ENCODE measurements around the gene GALNT13. TPM values are rescaled to one million over a fixed set of nuclear protein-coding genes. Genes with fewer than 3 reads are reported as not detected.

The GALNT13 gene
- total and polyA plus RNA-seq, 2 of the 13 experiments (the other 11 are each of a cell fraction or from before 2014, with no cell fraction given): 1.3 to 5.0 TPM

- Histone ChIP-seq H3K36me3 (replicated peaks in 1 of 2; ENCODE audit: control insufficient read depth in 1 of 2, insufficient read depth in 2 of 2, low read length in 2 of 2) (no peaks in the 10 kb centered on the region), H3K79me2 (ENCODE audit: insufficient read depth, low read length) (no peaks in the 10 kb centered on the region), H3K4me1 (ENCODE audit: insufficient read depth, low read length) (no peaks in the 10 kb centered on the region), H3K27ac (ENCODE audit: extremely low read length, insufficient read depth, low read length) (no peak overlapping the region), H4K20me1 (ENCODE audit: insufficient read depth, low read length) (no peaks in the 10 kb centered on the region), H3K4me3 (replicated peaks in 1 of 3; ENCODE audit: insufficient read depth in 1 of 3, low read depth in 2 of 3, low read length in 3 of 3) (no peak overlapping the region), H2AFZ (ENCODE audit: low read length) (no peak overlapping the region), H3K4me2 (ENCODE audit: low read depth, low read length) (no peak overlapping the region), H3K27me3 (ENCODE audit: control insufficient read depth in 1 of 2, insufficient read depth in 2 of 2, low read length in 2 of 2) (no peaks in the 10 kb centered on the region), H3K9ac (ENCODE audit: insufficient read depth, low read depth, low read length) (no peak overlapping the region), H3K9me3 (ENCODE audit: low read length) (peaks cover 17% of the 10 kb centered on the region)
- TF ChIP-seq ZNF136 (CRISPR knock-in tag; IDR thresholded peaks at IDR 0.05; ENCODE audit: low read depth): no peak
- no peak for TF ChIP-seq ZNF12 (CRISPR knock-in tag; IDR thresholded peaks at IDR 0.05)
- no peak for TF ChIP-seq MEIS2 (CRISPR knock-in tag; IDR thresholded peaks at IDR 0.05)
- no peak for TF ChIP-seq ZNF589 (CRISPR knock-in tag; conservative IDR thresholded peaks at IDR 0.05)
- no peak for TF ChIP-seq DBP (CRISPR knock-in tag; IDR thresholded peaks at IDR 0.05; ENCODE audit: not compliant biosample characterization)
- TF ChIP-seq FOSL2 (CRISPR knock-in tag; IDR thresholded peaks at IDR 0.05): no peak
- TF ChIP-seq ZNF124 (CRISPR knock-in tag; IDR thresholded peaks at IDR 0.05): no peak
- no peak for TF ChIP-seq SIX1 (CRISPR knock-in tag; IDR thresholded peaks at IDR 0.05; ENCODE audit: borderline replicate concordance)
- no peak for TF ChIP-seq JARID2 (CRISPR knock-in tag; IDR thresholded peaks at IDR 0.05; ENCODE audit: insufficient replicate concordance)
- TF ChIP-seq WIZ (CRISPR knock-in tag; IDR thresholded peaks at IDR 0.05): no peak
- no peak for TF ChIP-seq ATF7 (IDR thresholded peaks at IDR 0.05)
- no peak for TF ChIP-seq ATF7 (CRISPR knock-in tag; IDR thresholded peaks at IDR 0.05)
- no peak for TF ChIP-seq ZNF670 (CRISPR knock-in tag; IDR thresholded peaks at IDR 0.05; ENCODE audit: borderline replicate concordance)
- TF ChIP-seq MXD4 (CRISPR knock-in tag; IDR thresholded peaks at IDR 0.05): no peak
- in situ Hi-C loops (cut with HindIII; ENCODE audit: extremely low pct_ligation_motif_present, low pct_unique_long_range_greater_than_20kb): no loop called here
- FAIRE-seq (no peak), DNase-seq (ENCODE audit: low spot score) (no peak), ATAC-seq (no peak)
- no TSS peak for BruUV-seq (replicated peaks)
- ChIA-PET POLR2A (no interaction called here), CTCF (ENCODE audit: low intra/inter-chr PET ratio, low total read pairs) (no interaction called here)
- intact Hi-C loops (cut with micrococcal nuclease; ENCODE audit: unreplicated experiment): no loop called here
These were observed 82.0 kb downstream of the GALNT13 start for GRCh38 chr2:153953761-153954160.
